Coronary artery (tissue), 2 donors: ENCODE data around the gene EN2.

ENCODE experiments used
- DNase-seq: peaks from one replicate; pipeline ENCODE4 v3.0.0-alpha.2; 2017; ENCODE audit warnings: low spot score
- H3K27ac ChIP-seq, 2 donors: fragments of 200-600 bp; sonication (generic); one replicate each; pipeline ENCODE4 v1.5.1; 2016 to 2019
- H3K4me3 ChIP-seq: fragments of 200-600 bp; sonication (generic); 2 replicates; pipeline ENCODE4 v1.5.1; 2016; ENCODE audit warnings: mild to moderate bottlenecking, moderate library complexity
- CTCF ChIP-seq: fragments of 200-600 bp; sonication (generic); IDR thresholded peaks from one replicate; pipeline ENCODE4 v1.5.1; 2019; ENCODE audit warnings: antibody characterized with exemption

The EN2 gene

GRCh38 chr7:155414547-155415492 is 43.1 kb upstream of the EN2 start:
- Histone ChIP-seq H3K27ac (no peak overlapping the region), H3K4me3 (no peak overlapping the region)
- DNase-seq, result no peak
- no peak for TF ChIP-seq CTCF

GRCh38 chr7:155416646-155417380 is 41.1 kb upstream of the EN2 start:
- no peak for DNase-seq
- Histone ChIP-seq H3K27ac (no peak overlapping the region), H3K4me3 (no peak overlapping the region)
- TF ChIP-seq CTCF, result no peak

GRCh38 chr7:155418304-155418703 is 39.6 kb upstream of the EN2 start:
- no peak for TF ChIP-seq CTCF
- no peak overlapping the region for H3K4me3 ChIP-seq
- H3K27ac ChIP-seq, result no peak overlapping the region
- no peak for DNase-seq

GRCh38 chr7:155418941-155419755 is 38.8 kb upstream of the EN2 start:
- no peak for DNase-seq
- no peak for TF ChIP-seq CTCF
- no peak overlapping the region for H3K27ac ChIP-seq
- no peak overlapping the region for H3K4me3 ChIP-seq

GRCh38 chr7:155420116-155420515 is 37.8 kb upstream of the EN2 start:
- TF ChIP-seq CTCF, result no peak
- no peak overlapping the region for H3K4me3 ChIP-seq
- no peak for DNase-seq
- H3K27ac ChIP-seq, result no peak overlapping the region

- TF ChIP-seq CTCF, result no peak
- DNase-seq, result no peak
These were observed 35.8 kb upstream of the EN2 start for GRCh38 chr7:155422151-155422550.

More at GRCh38 chr7:155422151-155422550, 35.8 kb upstream of the EN2 start:
- Histone ChIP-seq H3K27ac (no peak overlapping the region), H3K4me3 (no peak overlapping the region)
